HG03565 (cell line): ENCODE measurements around the gene STUB1.

Experiments used
- ATAC-seq: cut with Tn5 transposase; IDR thresholded peaks from one replicate; pipeline ENCODE4 v1.9.1; 2021; ENCODE audit warnings: mild to moderate bottlenecking, moderate library complexity; ENCODE audit not compliant: unreplicated experiment

The STUB1 gene

GRCh38 chr16:679814-680624, at the start of gene STUB1:
STUB1 (plus strand) TSS chr16:680410; CDS start chr16:680526, 116 bp downstream.
- ATAC-seq = peak; percentile 21

- no peak for ATAC-seq
Measured at GRCh38 chr16:630815-631405, 49.3 kb upstream of the STUB1 start, which contains the start of gene WFIKKN1. WFIKKN1 (plus strand) TSS chr16:630985; CDS start chr16:631254, 269 bp downstream.

GRCh38 chr16:631808-632358, 48.3 kb upstream of the STUB1 start:
- ATAC-seq = no peak

- no peak for ATAC-seq
Measured at GRCh38 chr16:632486-633335, 47.5 kb upstream of the STUB1 start.

- ATAC-seq = no peak
Measured at GRCh38 chr16:633336-634050, 46.7 kb upstream of the STUB1 start.

GRCh38 chr16:634051-634670, 46.0 kb upstream of the STUB1 start:
- ATAC-seq = no peak

- ATAC-seq = no peak
Measured at GRCh38 chr16:634996-635395, 45.2 kb upstream of the STUB1 start.

- ATAC-seq = peak; percentile 1
Measured at GRCh38 chr16:635573-636205, 44.5 kb upstream of the STUB1 start.

- peak; percentile 53 for ATAC-seq
Measured at GRCh38 chr16:636206-637080, 43.8 kb upstream of the STUB1 start, which contains the start of gene METTL26. METTL26 (minus strand) TSS chr16:636305; CDS start chr16:636290, 15 bp downstream.

GRCh38 chr16:637081-638018, 42.9 kb upstream of the STUB1 start:
- no peak for ATAC-seq

GRCh38 chr16:638034-638543, 42.1 kb upstream of the STUB1 start:
- no peak for ATAC-seq

GRCh38 chr16:638836-639235, 41.4 kb upstream of the STUB1 start:
- no peak for ATAC-seq

- ATAC-seq = no peak
Measured at GRCh38 chr16:640614-641013, 39.6 kb upstream of the STUB1 start.

- ATAC-seq = peak; percentile 38
Measured at GRCh38 chr16:641326-642188, 38.7 kb upstream of the STUB1 start, which contains the start of gene MCRIP2. MCRIP2 (plus strand) TSS chr16:641828; CDS start chr16:641992, 164 bp downstream.

- ATAC-seq = peak; percentile 24
Measured at GRCh38 chr16:642189-643049, 37.8 kb upstream of the STUB1 start.
